ENCODE data around the gene AMN1.

GRCh38 chr12:31633464-31633863, 95.4 kb downstream of the AMN1 start:
- TF ChIP-seq, protein P1, sequence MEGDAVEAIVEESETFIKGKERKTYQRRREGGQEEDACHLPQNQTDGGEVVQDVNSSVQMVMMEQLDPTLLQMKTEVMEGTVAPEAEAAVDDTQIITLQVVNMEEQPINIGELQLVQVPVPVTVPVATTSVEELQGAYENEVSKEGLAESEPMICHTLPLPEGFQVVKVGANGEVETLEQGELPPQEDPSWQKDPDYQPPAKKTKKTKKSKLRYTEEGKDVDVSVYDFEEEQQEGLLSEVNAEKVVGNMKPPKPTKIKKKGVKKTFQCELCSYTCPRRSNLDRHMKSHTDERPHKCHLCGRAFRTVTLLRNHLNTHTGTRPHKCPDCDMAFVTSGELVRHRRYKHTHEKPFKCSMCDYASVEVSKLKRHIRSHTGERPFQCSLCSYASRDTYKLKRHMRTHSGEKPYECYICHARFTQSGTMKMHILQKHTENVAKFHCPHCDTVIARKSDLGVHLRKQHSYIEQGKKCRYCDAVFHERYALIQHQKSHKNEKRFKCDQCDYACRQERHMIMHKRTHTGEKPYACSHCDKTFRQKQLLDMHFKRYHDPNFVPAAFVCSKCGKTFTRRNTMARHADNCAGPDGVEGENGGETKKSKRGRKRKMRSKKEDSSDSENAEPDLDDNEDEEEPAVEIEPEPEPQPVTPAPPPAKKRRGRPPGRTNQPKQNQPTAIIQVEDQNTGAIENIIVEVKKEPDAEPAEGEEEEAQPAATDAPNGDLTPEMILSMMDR (conservative IDR thresholded peaks at IDR 0.05; ENCODE audit: low read length) = no peak
- TF ChIP-seq EZH2phosphoT487 (IDR thresholded peaks at IDR 0.05; ENCODE audit: borderline replicate concordance, low read depth, low read length) = no peak
